T-helper 1 cell treated with Interleukin-12 subunit alpha and Interleukin-12 subunit beta and Interleukin-4 antibody, amounts not matched to agents 30 μg/mL and 1 μg/mL, for 36 hours (primary cell): ENCODE measurements around the gene ZCCHC24.

Experiments used
- H3K27ac Mint-ChIP-seq: one replicate; pipeline ENCODE4 v1.8.0; 2021; ENCODE audit warnings: mild to moderate bottlenecking, mixed read lengths
- H3K27me3 Mint-ChIP-seq: one replicate; pipeline ENCODE4 v1.8.0; 2021; ENCODE audit warnings: low read depth, mixed read lengths
- H3K36me3 Mint-ChIP-seq: one replicate; pipeline ENCODE4 v1.8.0; 2021; ENCODE audit warnings: low read depth, mixed read lengths
- H3K4me1 Mint-ChIP-seq: one replicate; pipeline ENCODE4 v1.8.0; 2021; ENCODE audit warnings: low read depth, mixed read lengths
- H3K4me3 Mint-ChIP-seq: one replicate; pipeline ENCODE4 v1.8.0; 2021; ENCODE audit warnings: mild to moderate bottlenecking, moderate library complexity, mixed read lengths
- H3K9me3 Mint-ChIP-seq: one replicate; pipeline ENCODE4 v1.8.0; 2021; ENCODE audit warnings: mixed read lengths

The ZCCHC24 gene

DNA sequence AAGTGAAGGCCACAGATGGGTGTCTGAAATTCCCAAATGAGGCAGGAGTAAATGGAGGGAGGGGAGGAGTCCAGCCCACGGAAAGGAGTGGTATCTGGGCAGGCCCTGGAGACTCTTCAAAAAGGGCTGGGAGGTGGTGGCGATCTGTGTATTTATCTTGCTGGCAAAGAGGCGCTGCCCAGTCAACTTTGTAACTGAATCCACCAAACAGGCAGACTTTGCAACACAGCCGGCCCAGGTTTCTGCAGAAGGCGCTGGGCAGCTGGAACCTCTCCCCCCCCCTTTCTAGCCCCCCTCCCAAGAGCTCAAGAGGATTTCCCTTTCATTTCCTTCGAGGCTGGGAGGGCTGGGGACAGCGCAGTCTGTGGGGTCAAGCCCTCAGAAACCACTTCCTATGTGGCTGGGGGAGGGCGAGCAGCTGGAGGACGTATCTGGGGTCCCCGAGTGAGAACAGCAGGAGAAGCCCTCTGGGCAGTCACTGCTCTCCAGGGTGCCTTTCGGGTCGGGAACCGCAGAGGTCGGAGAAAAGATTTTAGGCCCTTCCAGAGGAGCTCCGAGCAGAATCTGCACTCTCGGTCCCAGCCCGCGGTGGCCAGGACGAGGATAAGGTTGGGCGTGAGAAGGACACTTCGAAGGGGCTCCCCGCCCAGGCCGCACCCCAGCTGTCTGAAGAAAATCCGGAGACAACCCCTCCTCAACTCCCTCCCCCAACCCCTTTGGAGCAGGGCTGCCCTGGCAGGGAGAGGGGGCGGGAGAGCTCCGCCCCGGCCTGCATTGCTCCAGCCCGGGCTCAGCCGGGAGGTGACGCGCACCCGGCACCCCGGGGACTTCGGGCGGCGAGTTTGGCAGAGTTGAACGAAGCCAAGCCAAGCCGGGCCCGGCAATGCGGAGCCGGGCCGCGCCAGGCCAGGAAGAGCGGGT is 965 bp downstream of the ZCCHC24 start:
- Mint-ChIP-seq H3K27ac (peak overlapping the region; percentile 59), H3K27me3 (peaks cover 57% of the 10 kb centered on the region), H3K36me3 (no peaks in the 10 kb centered on the region), H3K4me1 (peaks cover 16% of the 10 kb centered on the region), H3K9me3 (no peaks in the 10 kb centered on the region), H3K4me3 (peak overlapping the region; percentile 83)

DNA sequence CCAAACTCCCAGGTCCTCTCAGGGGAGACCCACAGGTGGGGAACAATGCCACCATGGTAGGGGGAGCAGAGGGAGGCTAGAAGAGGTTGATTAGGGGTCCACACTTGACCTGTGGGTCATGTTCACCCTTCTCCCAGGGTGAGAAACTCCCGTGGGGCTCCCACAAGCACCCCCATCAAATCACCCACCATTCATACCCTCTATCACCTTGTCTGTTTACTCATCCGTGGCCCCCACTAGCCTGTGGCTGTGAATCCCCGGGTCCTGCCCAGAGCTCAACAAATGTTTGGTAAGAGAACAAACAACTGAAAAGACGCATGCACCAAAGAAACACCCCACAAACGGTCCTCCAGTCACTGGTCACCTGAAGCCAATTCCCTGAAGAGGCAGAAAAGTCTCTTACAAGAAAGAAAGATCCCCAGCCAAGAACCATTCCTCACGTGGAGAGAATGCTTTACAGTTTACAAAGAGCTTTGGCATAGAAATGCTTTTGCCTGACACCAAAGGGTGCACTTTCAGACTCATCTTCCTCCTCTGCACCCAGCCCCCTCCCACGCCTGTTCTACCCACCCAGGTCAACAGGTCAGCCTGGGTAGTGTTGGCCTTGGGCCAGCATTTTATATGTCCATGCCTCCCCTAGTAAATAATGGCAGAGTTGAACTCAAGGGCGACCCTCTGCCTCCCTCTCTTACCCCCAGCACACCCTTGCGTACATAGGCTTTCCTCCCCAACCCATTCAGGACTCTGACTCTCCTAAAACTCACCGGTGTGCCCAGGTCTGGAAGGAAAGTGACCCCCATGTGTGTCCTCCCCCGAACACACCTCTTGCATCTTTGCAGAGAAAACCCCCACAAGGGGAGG is 1.9 kb downstream of the ZCCHC24 start:
- no peaks in the 10 kb centered on the region for H3K9me3 Mint-ChIP-seq
- H3K27me3 Mint-ChIP-seq, result peaks cover 62% of the 10 kb centered on the region
- peaks cover 16% of the 10 kb centered on the region for H3K4me1 Mint-ChIP-seq
- H3K36me3 Mint-ChIP-seq, result no peaks in the 10 kb centered on the region
- no peak overlapping the region for H3K27ac Mint-ChIP-seq
- H3K4me3 Mint-ChIP-seq, result peak overlapping the region; percentile 83

DNA sequence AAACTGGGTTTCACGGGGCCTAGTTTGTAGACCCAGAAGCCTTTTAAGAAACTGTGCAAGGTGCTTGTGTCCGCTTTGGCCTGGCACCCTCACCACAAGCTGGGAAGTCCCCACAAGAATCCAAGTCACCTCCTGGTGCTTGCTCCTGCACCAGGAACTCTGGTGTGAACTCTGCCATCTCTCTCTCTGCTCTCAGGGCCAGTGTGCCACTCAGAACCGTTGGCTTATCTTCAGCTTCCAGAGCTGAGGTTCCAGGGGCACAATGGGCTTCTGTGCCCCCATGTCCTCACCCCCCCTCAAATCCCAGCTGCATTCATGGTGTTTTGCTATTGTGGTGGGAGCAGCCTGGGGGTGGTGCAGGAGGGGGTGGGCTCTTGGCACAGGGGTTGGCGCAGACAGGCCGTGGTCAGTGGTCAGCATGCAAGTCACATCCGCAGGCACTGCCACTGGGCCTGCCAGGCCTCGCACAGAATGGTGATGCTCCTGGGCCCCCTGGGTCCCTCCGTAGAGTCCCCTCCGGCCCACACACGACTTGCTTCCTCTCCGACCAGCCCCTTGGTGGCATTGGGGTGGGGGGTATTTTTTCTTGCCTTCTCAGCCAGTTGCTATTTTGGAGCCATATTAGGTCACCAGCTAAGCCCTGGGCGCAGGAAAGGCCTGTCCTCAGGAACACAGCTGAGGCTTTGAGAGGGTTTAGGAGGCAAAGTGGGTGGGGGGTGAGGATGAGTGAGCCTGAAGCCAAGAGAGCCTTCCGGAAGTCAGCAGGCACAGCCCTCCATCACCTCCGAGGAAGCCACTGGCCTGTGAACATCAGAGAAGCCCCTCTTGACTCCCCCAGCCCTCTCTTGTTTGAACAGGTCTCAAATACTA is 3.0 kb downstream of the ZCCHC24 start:
- H3K36me3 Mint-ChIP-seq, result no peaks in the 10 kb centered on the region
- no peaks in the 10 kb centered on the region for H3K9me3 Mint-ChIP-seq
- peaks cover 61% of the 10 kb centered on the region for H3K27me3 Mint-ChIP-seq
- peaks cover 16% of the 10 kb centered on the region for H3K4me1 Mint-ChIP-seq
- no peak overlapping the region for H3K4me3 Mint-ChIP-seq
- H3K27ac Mint-ChIP-seq, result no peak overlapping the region

DNA sequence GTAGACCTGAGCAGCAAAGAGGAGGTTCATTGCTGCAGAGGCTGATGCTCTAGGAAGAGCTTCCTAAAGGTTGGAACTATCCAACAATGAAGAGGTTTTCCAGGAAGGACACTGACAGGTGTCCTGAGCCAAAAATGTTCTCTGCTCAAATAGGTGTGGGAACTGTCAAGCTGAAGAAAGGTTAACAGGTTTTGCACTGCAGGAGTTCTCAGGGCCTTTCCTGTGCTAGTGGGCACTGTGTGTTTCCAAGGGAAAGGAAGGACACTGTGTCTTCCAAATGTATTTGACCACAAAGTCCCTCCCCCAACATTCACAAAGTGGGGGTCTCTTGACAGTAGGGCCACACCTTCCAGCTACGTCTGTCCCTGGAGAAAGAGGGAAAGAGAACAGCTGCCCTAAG is 4.0 kb downstream of the ZCCHC24 start:
- H3K4me1 Mint-ChIP-seq, result peaks cover 16% of the 10 kb centered on the region

DNA sequence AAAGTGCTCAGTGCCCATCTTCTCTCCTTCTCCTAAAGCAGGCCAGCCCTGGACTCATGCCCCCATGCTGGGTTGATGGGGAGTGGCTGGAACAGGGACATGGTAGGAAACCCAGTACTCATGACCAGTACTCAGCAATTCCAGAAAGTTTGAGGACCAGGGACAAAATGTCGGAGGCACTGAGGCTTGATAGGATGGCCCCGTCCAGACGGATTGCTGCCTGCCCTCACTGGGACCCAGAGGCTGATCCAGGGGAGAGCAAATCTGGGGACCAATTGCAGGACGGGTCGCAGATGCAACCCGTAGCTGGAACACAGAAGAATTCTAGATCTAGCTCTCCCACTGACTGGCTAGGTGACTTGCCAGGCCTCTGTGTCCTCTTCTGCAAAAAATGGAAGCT is 5.1 kb downstream of the ZCCHC24 start:
- no peak overlapping the region for H3K4me3 Mint-ChIP-seq
- no peaks in the 10 kb centered on the region for H3K36me3 Mint-ChIP-seq
- H3K27ac Mint-ChIP-seq, result no peak overlapping the region
- peaks cover 45% of the 10 kb centered on the region for H3K27me3 Mint-ChIP-seq
- no peaks in the 10 kb centered on the region for H3K9me3 Mint-ChIP-seq
- H3K4me1 Mint-ChIP-seq, result peaks cover 12% of the 10 kb centered on the region

More for the DNA sequence above, 4.0 kb downstream of the ZCCHC24 start:
- Mint-ChIP-seq H3K27ac (no peak overlapping the region), H3K4me3 (no peak overlapping the region), H3K36me3 (no peaks in the 10 kb centered on the region), H3K9me3 (no peaks in the 10 kb centered on the region), H3K27me3 (peaks cover 52% of the 10 kb centered on the region)

DNA sequence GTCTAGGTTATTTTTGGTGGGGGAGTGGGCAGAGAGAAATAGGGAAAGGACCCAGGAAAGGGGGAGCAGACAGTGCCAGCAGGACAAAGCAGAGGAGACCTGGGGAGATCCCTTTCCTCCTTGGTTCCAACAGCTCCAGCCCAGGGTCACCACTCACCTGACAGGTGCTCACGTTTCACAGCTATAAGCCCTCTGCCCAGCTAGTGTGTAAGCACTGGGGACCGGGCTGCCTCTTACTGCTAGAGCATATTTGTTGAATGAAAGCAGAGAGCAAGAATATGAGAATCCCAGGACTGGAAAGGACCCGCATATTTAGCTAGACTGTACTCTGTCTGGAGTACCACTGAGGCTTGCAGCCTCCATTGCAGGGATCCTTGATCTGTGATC is 6.7 kb downstream of the ZCCHC24 start:
- Mint-ChIP-seq H3K4me1 (peaks cover 6% of the 10 kb centered on the region), H3K27me3 (peaks cover 37% of the 10 kb centered on the region), H3K9me3 (no peaks in the 10 kb centered on the region), H3K4me3 (no peak overlapping the region), H3K27ac (no peak overlapping the region), H3K36me3 (no peaks in the 10 kb centered on the region)

DNA sequence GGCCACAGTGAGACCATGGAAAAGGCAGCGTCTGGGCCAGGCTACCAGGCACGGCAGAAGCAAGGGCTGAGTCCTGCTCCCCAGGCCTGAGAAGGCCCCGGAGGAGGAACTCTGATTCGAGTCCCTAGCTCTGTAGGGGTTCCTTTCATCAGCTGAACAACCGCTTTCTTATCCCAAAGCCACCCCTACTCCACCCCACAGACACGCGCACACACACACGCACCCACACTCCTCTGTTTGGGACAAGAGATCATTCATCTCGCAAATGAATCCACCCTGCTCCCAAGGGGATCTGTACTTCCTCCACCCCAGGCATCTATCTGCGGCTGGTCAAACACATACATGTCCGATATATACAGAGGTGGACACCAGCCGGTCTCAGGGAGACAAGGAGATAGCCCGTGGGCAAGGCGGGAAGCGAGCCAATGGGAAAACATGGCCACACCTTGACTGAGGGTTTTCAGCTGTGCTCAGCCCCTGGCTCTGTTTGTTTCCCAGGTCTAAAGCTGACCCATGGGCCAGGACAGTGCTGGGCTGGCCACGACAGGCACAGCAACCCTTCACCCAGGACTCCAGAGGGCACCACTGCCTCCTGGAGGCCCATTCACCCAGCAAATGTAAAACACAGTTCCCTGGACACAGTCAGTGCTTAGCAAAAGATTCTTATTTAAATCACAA is 7.3 kb downstream of the ZCCHC24 start:
- Mint-ChIP-seq H3K36me3 (no peaks in the 10 kb centered on the region), H3K27me3 (peaks cover 31% of the 10 kb centered on the region), H3K4me1 (peaks cover 3% of the 10 kb centered on the region), H3K9me3 (no peaks in the 10 kb centered on the region), H3K4me3 (no peak overlapping the region), H3K27ac (no peak overlapping the region)

DNA sequence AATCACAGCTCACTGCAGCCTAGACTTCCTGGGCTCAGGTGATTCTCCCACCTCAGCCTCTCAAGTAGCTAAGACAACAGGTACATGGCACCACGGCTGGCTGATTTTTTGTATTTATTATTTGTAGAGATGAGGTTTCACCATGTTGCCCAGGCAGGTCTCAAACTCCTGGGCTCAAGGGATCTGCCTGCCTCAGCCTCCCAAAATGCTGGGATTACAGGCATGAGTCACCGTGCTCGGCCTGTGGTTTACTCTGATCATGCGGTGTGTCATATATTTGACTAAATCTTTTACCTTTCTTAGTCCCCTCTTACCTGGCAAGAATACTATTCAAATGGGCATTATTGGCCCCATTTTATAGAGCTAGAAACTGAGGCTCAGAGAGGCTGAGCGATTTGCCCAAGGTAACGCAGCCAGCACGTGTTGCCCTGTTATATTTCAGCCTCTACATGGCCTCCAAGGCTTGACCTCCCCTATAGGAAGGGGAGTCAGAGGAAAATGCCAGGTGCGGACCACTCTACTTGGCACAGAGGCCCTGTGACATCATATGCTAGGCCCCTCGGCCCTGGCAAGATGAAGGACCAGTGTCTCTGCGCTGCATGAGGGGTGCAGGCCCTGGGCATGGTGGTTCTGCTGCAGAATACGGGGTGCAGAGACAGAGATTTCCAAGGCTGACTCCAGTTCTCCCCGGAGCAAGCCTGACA is 8.2 kb downstream of the ZCCHC24 start:
- Mint-ChIP-seq H3K4me3 (no peak overlapping the region), H3K4me1 (peaks cover 3% of the 10 kb centered on the region), H3K9me3 (no peaks in the 10 kb centered on the region), H3K27ac (no peak overlapping the region), H3K27me3 (peaks cover 28% of the 10 kb centered on the region), H3K36me3 (no peaks in the 10 kb centered on the region)

DNA sequence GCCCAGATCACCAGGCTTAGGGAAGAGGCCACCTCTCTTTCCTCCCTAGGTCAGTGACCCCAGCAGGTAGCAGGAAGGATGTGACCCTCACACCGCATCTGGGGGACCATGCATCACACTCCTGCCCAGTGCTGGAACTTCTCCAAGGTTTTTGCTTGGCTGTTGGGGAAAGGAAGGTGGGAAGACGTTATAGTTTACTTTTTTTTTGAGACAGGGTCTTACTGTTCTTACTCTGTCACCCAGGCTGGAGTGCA is 8.6 kb downstream of the ZCCHC24 start:
- peaks cover 28% of the 10 kb centered on the region for H3K27me3 Mint-ChIP-seq
- no peak overlapping the region for H3K27ac Mint-ChIP-seq
- H3K9me3 Mint-ChIP-seq, result no peaks in the 10 kb centered on the region
- H3K36me3 Mint-ChIP-seq, result no peaks in the 10 kb centered on the region
- H3K4me1 Mint-ChIP-seq, result peaks cover 3% of the 10 kb centered on the region
- no peak overlapping the region for H3K4me3 Mint-ChIP-seq

DNA sequence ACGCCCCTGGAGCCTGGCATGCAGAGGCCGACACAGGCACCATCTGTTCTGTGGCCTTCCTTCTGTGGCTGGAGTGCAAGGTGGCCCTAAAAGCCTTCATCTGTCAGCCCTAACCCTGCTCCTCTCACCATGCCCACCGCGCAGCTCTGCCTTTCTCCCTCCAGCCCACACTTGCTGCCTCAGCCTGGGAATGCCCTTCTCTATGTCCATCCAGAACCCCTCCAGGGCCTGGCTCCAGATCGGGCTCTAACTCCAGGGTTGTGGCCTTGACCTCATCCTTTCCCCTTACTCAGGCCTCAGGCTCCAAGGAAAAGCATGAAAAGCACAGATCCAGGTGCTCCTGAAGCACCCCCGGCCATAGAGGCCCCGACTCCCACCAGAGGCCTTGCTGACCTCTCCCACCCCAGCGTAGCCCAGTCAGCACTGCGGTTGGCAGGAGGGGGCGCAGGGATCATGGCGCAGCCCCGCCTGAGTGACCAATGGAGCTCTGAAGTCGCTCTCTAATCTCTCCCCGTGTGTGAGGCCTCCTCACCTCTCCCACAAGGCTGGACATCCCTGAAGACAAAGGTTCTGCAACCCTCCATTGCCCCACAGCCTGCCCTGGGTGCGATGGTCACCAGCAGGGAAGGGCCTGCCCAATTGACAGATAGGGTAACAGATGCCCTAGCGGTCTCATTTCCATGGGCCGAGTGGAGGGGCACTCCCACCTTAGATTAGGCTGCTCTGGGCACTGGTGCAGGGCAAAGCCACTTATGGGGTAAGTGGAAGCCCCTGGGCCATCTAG is 9.2 kb downstream of the ZCCHC24 start:
- Mint-ChIP-seq H3K4me1 (peaks cover 3% of the 10 kb centered on the region), H3K27me3 (peaks cover 27% of the 10 kb centered on the region), H3K9me3 (no peaks in the 10 kb centered on the region), H3K36me3 (no peaks in the 10 kb centered on the region), H3K4me3 (no peak overlapping the region), H3K27ac (peak overlapping the region; percentile 11)

DNA sequence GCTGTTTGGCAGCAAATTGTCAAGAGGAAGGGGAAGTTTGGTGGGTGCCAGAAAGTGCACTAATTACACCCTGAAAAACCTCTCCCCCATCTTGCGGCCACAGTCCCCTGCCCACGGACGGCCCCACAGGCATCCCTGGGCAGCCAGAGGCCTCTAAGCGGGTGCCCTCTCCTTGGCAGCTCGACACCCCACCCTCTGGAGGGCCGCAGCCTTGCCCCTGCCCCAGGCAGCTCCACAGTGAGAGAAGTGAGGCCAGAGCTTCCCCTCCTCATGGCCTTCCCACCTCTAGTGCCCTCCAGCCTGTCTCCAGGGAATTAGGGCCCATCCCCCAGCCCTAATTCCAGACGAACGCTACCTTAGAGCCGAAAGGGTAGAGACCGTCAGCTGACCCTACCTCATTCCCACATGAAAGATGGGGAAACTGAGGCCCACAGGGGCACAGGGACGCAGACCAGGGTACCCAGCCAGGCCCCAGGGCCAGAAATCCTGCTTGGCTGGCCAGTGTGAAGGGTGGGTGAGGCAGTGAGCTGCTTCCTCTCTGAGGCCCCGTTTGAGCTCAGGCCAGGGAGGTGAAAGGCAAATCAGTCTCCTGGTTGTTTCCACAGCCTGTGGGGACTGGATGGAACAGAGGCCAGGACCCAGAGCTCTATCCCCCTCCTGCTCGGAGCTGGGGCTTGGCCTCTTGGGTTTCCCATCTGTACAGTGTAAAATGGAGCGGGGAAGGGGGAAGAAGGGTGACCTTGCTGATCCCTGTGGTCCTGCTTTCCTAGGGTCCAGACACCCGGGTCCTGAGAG is 10.0 kb downstream of the ZCCHC24 start:
- Mint-ChIP-seq H3K36me3 (no peaks in the 10 kb centered on the region), H3K9me3 (no peaks in the 10 kb centered on the region), H3K4me1 (peaks cover 3% of the 10 kb centered on the region), H3K27ac (no peak overlapping the region), H3K27me3 (peaks cover 20% of the 10 kb centered on the region), H3K4me3 (no peak overlapping the region)

DNA sequence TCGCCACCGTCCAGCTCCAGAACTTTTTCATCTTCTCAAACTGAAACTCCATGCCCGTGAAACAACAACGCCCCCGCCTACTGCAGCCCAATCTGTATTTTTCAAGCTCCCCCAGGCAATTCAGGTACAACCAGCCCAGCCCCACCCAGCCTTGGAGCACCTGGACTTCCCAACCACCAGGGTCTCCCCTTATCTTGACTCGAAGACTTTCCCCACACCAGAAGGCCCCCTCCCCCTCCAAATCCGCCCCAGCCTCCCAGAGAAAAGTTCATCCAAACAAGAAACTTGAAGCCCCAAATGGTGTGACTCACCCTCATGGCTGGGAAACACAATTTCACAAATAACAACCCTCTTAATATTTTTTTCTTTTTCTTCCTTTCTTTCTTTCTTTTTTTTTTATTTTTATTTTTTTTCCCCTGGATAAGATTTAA is 10.6 kb downstream of the ZCCHC24 start:
- Mint-ChIP-seq H3K4me3 (no peak overlapping the region), H3K27me3 (peaks cover 15% of the 10 kb centered on the region), H3K4me1 (peaks cover 3% of the 10 kb centered on the region), H3K9me3 (no peaks in the 10 kb centered on the region), H3K36me3 (no peaks in the 10 kb centered on the region), H3K27ac (no peak overlapping the region)
